ENCODE results near the gene FGD6. TPM values are rescaled to one million over a fixed set of nuclear protein-coding genes. Genes with fewer than 3 reads are reported as not detected.

Gene FGD6
- total and polyA plus RNA-seq, 2 experiments from 2014 or later, result 12.9 to 32.4 TPM

DNA sequence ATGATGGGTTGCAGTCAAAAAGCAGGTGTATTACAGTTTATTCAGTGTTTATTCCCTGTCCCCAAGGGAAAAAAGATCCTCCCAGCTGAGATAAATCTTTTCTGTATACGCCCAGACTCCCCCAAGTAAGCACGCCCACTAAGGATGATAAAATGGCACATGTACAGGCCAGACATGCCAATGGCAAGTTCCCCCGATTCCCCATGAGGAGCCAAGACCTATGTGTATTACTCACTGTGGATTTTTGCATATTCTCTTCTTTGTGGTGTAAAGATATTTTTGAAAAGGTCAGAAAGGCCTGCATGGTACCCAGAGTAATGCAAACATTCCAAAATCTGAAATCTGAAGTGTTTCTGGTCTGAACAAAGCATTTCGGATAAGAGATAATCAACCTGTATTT, 166.0 kb downstream of the FGD6 start:
- Mint-ChIP-seq H3K27ac (no peak overlapping the region), H3K36me3 (ENCODE audit: low read depth) (peaks cover 56% of the 10 kb centered on the region), H3K9me3 (no peaks in the 10 kb centered on the region), H3K27me3 (ENCODE audit: insufficient read depth, low read depth, poor library complexity) (no peaks in the 10 kb centered on the region), H3K4me3 (no peak overlapping the region), H3K4me1 (no peaks in the 10 kb centered on the region)
- H3K4me2 ChIP-seq, result no peak overlapping the region
- no peaks in the 10 kb centered on the region for H3K9me2 ChIP-seq (ENCODE audit: insufficient read depth)
- H3K27me3 ChIP-seq (ENCODE audit: insufficient read depth), result no peaks in the 10 kb centered on the region
- H3F3A ChIP-seq (replicated peaks; ENCODE audit: low read depth), result no peaks in the 10 kb centered on the region
- no peak for DNase-seq (ENCODE audit: low spot score)
- no peak overlapping the region for H2AFZ ChIP-seq
- peaks cover 23% of the 10 kb centered on the region; the same call in 1 of the 2 replicates for H3K36me3 ChIP-seq (ENCODE audit: insufficient read depth)
- H3K4me1 ChIP-seq (ENCODE audit: insufficient read depth), result no peaks in the 10 kb centered on the region
- H3K27ac ChIP-seq (ENCODE audit: low read depth), result no peak overlapping the region
- no peak for TF ChIP-seq NANOG (IDR thresholded peaks at IDR 0.05; ENCODE audit: borderline replicate concordance)
- no peak for ATAC-seq
- no peak overlapping the region for H3K4me3 ChIP-seq
- H3K79me2 ChIP-seq (replicated peaks; ENCODE audit: insufficient read depth), result 0 out of 2 replicates have a peak, but pooled peaks cover 4% of the 10 kb centered on the region
- H4K20me1 ChIP-seq (replicated peaks; ENCODE audit: insufficient read depth), result no peaks in the 10 kb centered on the region; the same call in none of the 2 replicates

DNA sequence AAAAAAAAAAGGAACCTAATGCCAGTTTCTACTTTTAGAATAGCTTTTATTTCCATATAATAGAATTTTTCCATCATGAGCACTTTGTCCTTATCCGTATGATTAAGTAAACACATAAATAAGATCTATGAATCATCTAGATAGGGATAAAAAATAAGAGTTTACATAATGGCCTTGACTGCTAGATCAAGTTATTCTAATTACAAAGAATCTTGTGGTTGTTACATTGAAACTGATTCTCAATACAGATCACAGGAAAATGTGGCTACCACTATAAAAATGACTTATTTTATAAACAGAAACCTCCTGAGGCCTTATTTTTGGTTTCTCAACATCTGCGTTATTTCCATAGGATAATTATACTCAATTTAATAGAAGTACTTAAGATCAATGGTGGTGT, 179.4 kb downstream of the FGD6 start:
- Histone ChIP-seq H3K79me2 (replicated peaks; ENCODE audit: insufficient read depth) (no peaks in the 10 kb centered on the region), H3K4me1 (ENCODE audit: insufficient read depth) (no peaks in the 10 kb centered on the region), H2AFZ (no peak overlapping the region), H3F3A (replicated peaks; ENCODE audit: low read depth) (no peaks in the 10 kb centered on the region), H3K27ac (ENCODE audit: low read depth) (no peak overlapping the region), H3K27me3 (ENCODE audit: insufficient read depth) (no peaks in the 10 kb centered on the region), H3K36me3 (ENCODE audit: insufficient read depth) (peaks cover 9% of the 10 kb centered on the region; the same call in 1 of the 2 replicates), H3K9me2 (ENCODE audit: insufficient read depth) (no peaks in the 10 kb centered on the region), H4K20me1 (replicated peaks; ENCODE audit: insufficient read depth) (peaks cover 4% of the 10 kb centered on the region; the same call in 1 of the 2 replicates), H3K4me2 (no peak overlapping the region), H3K4me3 (no peak overlapping the region)
- DNase-seq (ENCODE audit: low spot score), result no peak
- no peaks in the 10 kb centered on the region for H3K27me3 Mint-ChIP-seq (ENCODE audit: insufficient read depth, low read depth, poor library complexity)
- ATAC-seq, result no peak
- no peaks in the 10 kb centered on the region for H3K4me1 Mint-ChIP-seq
- peaks cover 22% of the 10 kb centered on the region for H3K36me3 Mint-ChIP-seq (ENCODE audit: low read depth)
- H3K9me3 Mint-ChIP-seq, result no peaks in the 10 kb centered on the region
- H3K4me3 Mint-ChIP-seq, result no peak overlapping the region
- H3K27ac Mint-ChIP-seq, result no peak overlapping the region
- no peak for TF ChIP-seq STAT1 (IDR thresholded peaks at IDR 0.05; ENCODE audit: unreplicated experiment)
- TF ChIP-seq ZNF114 (CRISPR knock-in tag; IDR thresholded peaks at IDR 0.05), result no peak
- TF ChIP-seq EZH2phosphoT487 (IDR thresholded peaks at IDR 0.05; ENCODE audit: unreplicated experiment), result no peak
- TF ChIP-seq JUNB (IDR thresholded peaks at IDR 0.05; ENCODE audit: unreplicated experiment), result no peak
- no peak for TF ChIP-seq EZH2 (IDR thresholded peaks at IDR 0.05; ENCODE audit: low read depth, unreplicated experiment)
- no peak for TF ChIP-seq CREB1 (CRISPR knock-in tag; IDR thresholded peaks at IDR 0.05; ENCODE audit: low read depth)
- no peak for TF ChIP-seq POLR2AphosphoS5 (IDR thresholded peaks at IDR 0.05; ENCODE audit: low read depth)
- no peak for TF ChIP-seq ZNF331 (CRISPR knock-in tag; IDR thresholded peaks at IDR 0.05; ENCODE audit: low read depth)
- no peak for TF ChIP-seq NANOG (IDR thresholded peaks at IDR 0.05; ENCODE audit: borderline replicate concordance)
- TF ChIP-seq, protein P1, sequence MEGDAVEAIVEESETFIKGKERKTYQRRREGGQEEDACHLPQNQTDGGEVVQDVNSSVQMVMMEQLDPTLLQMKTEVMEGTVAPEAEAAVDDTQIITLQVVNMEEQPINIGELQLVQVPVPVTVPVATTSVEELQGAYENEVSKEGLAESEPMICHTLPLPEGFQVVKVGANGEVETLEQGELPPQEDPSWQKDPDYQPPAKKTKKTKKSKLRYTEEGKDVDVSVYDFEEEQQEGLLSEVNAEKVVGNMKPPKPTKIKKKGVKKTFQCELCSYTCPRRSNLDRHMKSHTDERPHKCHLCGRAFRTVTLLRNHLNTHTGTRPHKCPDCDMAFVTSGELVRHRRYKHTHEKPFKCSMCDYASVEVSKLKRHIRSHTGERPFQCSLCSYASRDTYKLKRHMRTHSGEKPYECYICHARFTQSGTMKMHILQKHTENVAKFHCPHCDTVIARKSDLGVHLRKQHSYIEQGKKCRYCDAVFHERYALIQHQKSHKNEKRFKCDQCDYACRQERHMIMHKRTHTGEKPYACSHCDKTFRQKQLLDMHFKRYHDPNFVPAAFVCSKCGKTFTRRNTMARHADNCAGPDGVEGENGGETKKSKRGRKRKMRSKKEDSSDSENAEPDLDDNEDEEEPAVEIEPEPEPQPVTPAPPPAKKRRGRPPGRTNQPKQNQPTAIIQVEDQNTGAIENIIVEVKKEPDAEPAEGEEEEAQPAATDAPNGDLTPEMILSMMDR (conservative IDR thresholded peaks at IDR 0.05; ENCODE audit: low read depth in 2 of 2), result no peak
- TF ChIP-seq, protein P2, sequence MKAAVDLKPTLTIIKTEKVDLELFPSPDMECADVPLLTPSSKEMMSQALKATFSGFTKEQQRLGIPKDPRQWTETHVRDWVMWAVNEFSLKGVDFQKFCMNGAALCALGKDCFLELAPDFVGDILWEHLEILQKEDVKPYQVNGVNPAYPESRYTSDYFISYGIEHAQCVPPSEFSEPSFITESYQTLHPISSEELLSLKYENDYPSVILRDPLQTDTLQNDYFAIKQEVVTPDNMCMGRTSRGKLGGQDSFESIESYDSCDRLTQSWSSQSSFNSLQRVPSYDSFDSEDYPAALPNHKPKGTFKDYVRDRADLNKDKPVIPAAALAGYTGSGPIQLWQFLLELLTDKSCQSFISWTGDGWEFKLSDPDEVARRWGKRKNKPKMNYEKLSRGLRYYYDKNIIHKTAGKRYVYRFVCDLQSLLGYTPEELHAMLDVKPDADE (IDR thresholded peaks at IDR 0.05), result no peak
- TF ChIP-seq, protein P3, sequence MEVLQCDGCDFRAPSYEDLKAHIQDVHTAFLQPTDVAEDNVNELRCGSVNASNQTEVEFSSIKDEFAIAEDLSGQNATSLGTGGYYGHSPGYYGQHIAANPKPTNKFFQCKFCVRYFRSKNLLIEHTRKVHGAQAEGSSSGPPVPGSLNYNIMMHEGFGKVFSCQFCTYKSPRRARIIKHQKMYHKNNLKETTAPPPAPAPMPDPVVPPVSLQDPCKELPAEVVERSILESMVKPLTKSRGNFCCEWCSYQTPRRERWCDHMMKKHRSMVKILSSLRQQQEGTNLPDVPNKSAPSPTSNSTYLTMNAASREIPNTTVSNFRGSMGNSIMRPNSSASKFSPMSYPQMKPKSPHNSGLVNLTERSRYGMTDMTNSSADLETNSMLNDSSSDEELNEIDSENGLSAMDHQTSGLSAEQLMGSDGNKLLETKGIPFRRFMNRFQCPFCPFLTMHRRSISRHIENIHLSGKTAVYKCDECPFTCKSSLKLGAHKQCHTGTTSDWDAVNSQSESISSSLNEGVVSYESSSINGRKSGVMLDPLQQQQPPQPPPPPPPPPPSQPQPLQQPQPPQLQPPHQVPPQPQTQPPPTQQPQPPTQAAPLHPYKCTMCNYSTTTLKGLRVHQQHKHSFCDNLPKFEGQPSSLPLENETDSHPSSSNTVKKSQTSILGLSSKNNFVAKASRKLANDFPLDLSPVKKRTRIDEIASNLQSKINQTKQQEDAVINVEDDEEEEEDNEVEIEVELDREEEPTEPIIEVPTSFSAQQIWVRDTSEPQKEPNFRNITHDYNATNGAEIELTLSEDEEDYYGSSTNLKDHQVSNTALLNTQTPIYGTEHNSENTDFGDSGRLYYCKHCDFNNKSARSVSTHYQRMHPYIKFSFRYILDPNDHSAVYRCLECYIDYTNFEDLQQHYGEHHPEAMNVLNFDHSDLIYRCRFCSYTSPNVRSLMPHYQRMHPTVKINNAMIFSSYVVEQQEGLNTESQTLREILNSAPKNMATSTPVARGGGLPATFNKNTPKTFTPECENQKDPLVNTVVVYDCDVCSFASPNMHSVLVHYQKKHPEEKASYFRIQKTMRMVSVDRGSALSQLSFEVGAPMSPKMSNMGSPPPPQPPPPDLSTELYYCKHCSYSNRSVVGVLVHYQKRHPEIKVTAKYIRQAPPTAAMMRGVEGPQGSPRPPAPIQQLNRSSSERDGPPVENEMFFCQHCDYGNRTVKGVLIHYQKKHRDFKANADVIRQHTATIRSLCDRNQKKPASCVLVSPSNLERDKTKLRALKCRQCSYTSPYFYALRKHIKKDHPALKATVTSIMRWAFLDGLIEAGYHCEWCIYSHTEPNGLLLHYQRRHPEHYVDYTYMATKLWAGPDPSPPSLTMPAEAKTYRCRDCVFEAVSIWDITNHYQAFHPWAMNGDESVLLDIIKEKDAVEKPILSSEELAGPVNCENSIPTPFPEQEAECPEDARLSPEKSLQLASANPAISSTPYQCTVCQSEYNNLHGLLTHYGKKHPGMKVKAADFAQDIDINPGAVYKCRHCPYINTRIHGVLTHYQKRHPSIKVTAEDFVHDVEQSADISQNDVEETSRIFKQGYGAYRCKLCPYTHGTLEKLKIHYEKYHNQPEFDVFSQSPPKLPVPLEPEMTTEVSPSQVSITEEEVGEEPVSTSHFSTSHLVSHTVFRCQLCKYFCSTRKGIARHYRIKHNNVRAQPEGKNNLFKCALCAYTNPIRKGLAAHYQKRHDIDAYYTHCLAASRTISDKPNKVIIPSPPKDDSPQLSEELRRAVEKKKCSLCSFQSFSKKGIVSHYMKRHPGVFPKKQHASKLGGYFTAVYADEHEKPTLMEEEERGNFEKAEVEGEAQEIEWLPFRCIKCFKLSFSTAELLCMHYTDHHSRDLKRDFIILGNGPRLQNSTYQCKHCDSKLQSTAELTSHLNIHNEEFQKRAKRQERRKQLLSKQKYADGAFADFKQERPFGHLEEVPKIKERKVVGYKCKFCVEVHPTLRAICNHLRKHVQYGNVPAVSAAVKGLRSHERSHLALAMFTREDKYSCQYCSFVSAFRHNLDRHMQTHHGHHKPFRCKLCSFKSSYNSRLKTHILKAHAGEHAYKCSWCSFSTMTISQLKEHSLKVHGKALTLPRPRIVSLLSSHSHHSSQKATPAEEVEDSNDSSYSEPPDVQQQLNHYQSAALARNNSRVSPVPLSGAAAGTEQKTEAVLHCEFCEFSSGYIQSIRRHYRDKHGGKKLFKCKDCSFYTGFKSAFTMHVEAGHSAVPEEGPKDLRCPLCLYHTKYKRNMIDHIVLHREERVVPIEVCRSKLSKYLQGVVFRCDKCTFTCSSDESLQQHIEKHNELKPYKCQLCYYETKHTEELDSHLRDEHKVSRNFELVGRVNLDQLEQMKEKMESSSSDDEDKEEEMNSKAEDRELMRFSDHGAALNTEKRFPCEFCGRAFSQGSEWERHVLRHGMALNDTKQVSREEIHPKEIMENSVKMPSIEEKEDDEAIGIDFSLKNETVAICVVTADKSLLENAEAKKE (CRISPR knock-in tag; IDR thresholded peaks at IDR 0.05), result no peak
